HepG2 (cell line): ENCODE measurements around the gene TMEM120A. TPM values are rescaled to one million over a fixed set of nuclear protein-coding genes. Genes with fewer than 3 reads are reported as not detected.

Experiments
- ATAC-seq: fragments of 200-7000 bp; cut with Tn5 transposase; 3 replicates; pipeline ENCODE4 v1.9.1; 2020; ENCODE audit warnings: mild to moderate bottlenecking, moderate library complexity
- BruUV-seq: library from RNA; stranded (reverse); fragments of 400-500 nt; replicated peaks from 2 replicates; lab custom pipeline; 2021; lab: Mats Ljungman, UMichigan
- CTCF ChIA-PET: fragments of 300-600 bp; formaldehyde crosslinking; extraction: SDS; loops from one replicate; lab custom pipeline; 2021; ENCODE audit warnings: low total read pairs, inconsistent platforms, low intra/inter-chr PET ratio; lab: Yijun Ruan, JAX
- POLR2A ChIA-PET: fragments of 350-600 bp; sonication (Branson Sonifier 250); formaldehyde crosslinking; loops from one replicate; lab custom pipeline; 2020; ENCODE audit warnings: antibody characterized with exemption, inconsistent platforms; lab: Yijun Ruan, JAX
- DNase-seq: peaks from one replicate; pipeline ENCODE4 v3.0.0-alpha.2; 2015; ENCODE audit warnings: low spot score
- FAIRE-seq: peaks from 3 replicates; lab custom pipeline; 2011; peaks lifted over from hg19 to GRCh38; lab: Jason Lieb, UNC
- H2AFZ ChIP-seq: one replicate; pipeline ENCODE4 v1.6.1; 2011; ENCODE audit warnings: low read length, inconsistent platforms
- H3K27ac ChIP-seq: fragments of 300-600 bp; 3 replicates; pipeline ENCODE4 v1.8.0; 2011; ENCODE audit warnings: mixed run types, mild to moderate bottlenecking, mixed read lengths, low read length, inconsistent platforms; ENCODE audit not compliant: insufficient read depth; ENCODE audit errors: extremely low read length
- H3K27me3 ChIP-seq, 2 experiments: fragments of 200-600 bp in 1 of 2; 2 replicates in 1 of 2; 3 replicates in 1 of 2; pipeline versions ENCODE4 v1.6.0 to v1.8.0; 2011; ENCODE audit warnings: low read length in 2 of 2, mild to moderate bottlenecking in 2 of 2, moderate library complexity in 2 of 2, inconsistent platforms in 1 of 2; ENCODE audit not compliant: insufficient read depth in 2 of 2, control insufficient read depth in 1 of 2
- H3K36me3 ChIP-seq, 2 experiments: fragments of 200-600 bp in 1 of 2; replicated peaks in 1 of 2; 2 replicates in 1 of 2; 3 replicates in 1 of 2; pipeline versions ENCODE4 v1.5.1 to v1.8.0; 2011; ENCODE audit warnings: low read length in 2 of 2, inconsistent platforms in 1 of 2; ENCODE audit not compliant: insufficient read depth in 2 of 2, control insufficient read depth in 1 of 2
- H3K4me1 ChIP-seq: 2 replicates; pipeline ENCODE4 v1.5.1; 2012; ENCODE audit warnings: low read length, inconsistent platforms; ENCODE audit not compliant: insufficient read depth
- H3K4me2 ChIP-seq: 2 replicates; pipeline ENCODE4 v1.6.0; 2011; ENCODE audit warnings: low read depth, low read length, inconsistent platforms
- H3K4me3 ChIP-seq, 3 experiments: fragments of 200-600 bp in 1 of 3; sonication (generic), shearing (Covaris generic) in 1 of 3; replicated peaks in 1 of 3; 2 replicates each; pipeline ENCODE4 v1.5.1; 2011 to 2016; ENCODE audit warnings: low read length in 3 of 3, inconsistent platforms in 2 of 3, low read depth in 2 of 3, mild to moderate bottlenecking in 2 of 3, control low read depth in 1 of 3, mixed read lengths in 1 of 3; ENCODE audit not compliant: insufficient read depth in 1 of 3
- H3K79me2 ChIP-seq: one replicate; pipeline ENCODE4 v1.6.1; 2011; ENCODE audit warnings: low read length, inconsistent platforms; ENCODE audit not compliant: insufficient read depth
- H3K9ac ChIP-seq: 2 replicates; pipeline ENCODE4 v1.6.0; 2011; ENCODE audit warnings: mild to moderate bottlenecking, low read depth, low read length, inconsistent platforms; ENCODE audit not compliant: insufficient read depth
- H3K9me3 ChIP-seq: 2 replicates; pipeline ENCODE4 v1.5.1; 2012; ENCODE audit warnings: mild to moderate bottlenecking, low read length
- H4K20me1 ChIP-seq: 2 replicates; pipeline ENCODE4 v1.6.0; 2011; ENCODE audit warnings: inconsistent platforms, mild to moderate bottlenecking, low read length, moderate library complexity; ENCODE audit not compliant: insufficient read depth
- FOXO1 ChIP-seq: sonication (generic); formaldehyde crosslinking; IDR thresholded peaks from 2 replicates; pipeline ENCODE4 v1.4.0; 2020; ENCODE audit warnings: missing genetic modification reagents
- HNF4G ChIP-seq, 2 experiments: sonication (generic) in 1 of 2; formaldehyde crosslinking in 1 of 2; IDR thresholded peaks; 2 replicates each; pipeline versions ENCODE4 v1.4.0 to v1.6.1; 2011 to 2020; ENCODE audit warnings: borderline replicate concordance in 2 of 2, low read depth in 2 of 2, mild to moderate bottlenecking in 2 of 2, low read length in 1 of 2, missing genetic modification reagents in 1 of 2, moderate library complexity in 1 of 2
- LCORL ChIP-seq, 2 experiments: fragments of 450-650 bp in 1 of 2; sonication (generic) in 1 of 2; formaldehyde crosslinking in 1 of 2; IDR thresholded peaks; 2 replicates each; pipeline versions ENCODE4 v1.5.0 to v1.6.1; 2017 to 2020; ENCODE audit warnings: antibody characterized with exemption in 1 of 2, missing genetic modification reagents in 1 of 2
- PAF1 ChIP-seq: IDR thresholded peaks from 2 replicates; pipeline ENCODE4 v1.6.1; 2016; ENCODE audit warnings: missing genetic modification reagents, missing compliant biosample characterization
- POLR2AphosphoS5 ChIP-seq: IDR thresholded peaks from 2 replicates; pipeline ENCODE4 v1.6.1; 2012; ENCODE audit warnings: low read depth, low read length
- SALL1 ChIP-seq: sonication (generic); formaldehyde crosslinking; IDR thresholded peaks from 2 replicates; pipeline ENCODE4 v1.8.0; 2022; ENCODE audit warnings: mild to moderate bottlenecking, missing genetic modification reagents
- ZBTB10 ChIP-seq: sonication (generic); formaldehyde crosslinking; IDR thresholded peaks from 2 replicates; pipeline ENCODE4 v1.4.0; 2020; ENCODE audit warnings: missing genetic modification reagents, borderline replicate concordance
- ZNF557 ChIP-seq: sonication (generic); formaldehyde crosslinking; IDR thresholded peaks from 2 replicates; pipeline ENCODE4 v1.4.0; 2020; ENCODE audit warnings: missing genetic modification reagents
- ZNF577 ChIP-seq: sonication (generic); formaldehyde crosslinking; IDR thresholded peaks from 2 replicates; pipeline ENCODE4 v1.4.0; 2020; ENCODE audit warnings: mild to moderate bottlenecking, low read depth, missing genetic modification reagents, borderline replicate concordance
- ZNF629 ChIP-seq: sonication (generic); formaldehyde crosslinking; conservative IDR thresholded peaks from 2 replicates; pipeline ENCODE4 v1.5.0; 2020; ENCODE audit warnings: missing genetic modification reagents
- ZNF75D ChIP-seq: sonication (generic); formaldehyde crosslinking; IDR thresholded peaks from 2 replicates; pipeline ENCODE4 v1.8.1; 2023; ENCODE audit warnings: missing genetic modification reagents, mild to moderate bottlenecking, borderline replicate concordance
- WGBS: methylation state at CpG from one replicate; pipeline ENCODE4 v1.1.6; 2017; ENCODE audit warnings: low lambda C conversion rate; 5-methylcytosine and 5-hydroxymethylcytosine counted together
- in situ Hi-C: cut with HindIII; loops from 2 replicates; pipeline ENCODE4 v1.10.0; 2017; ENCODE audit warnings: low pct_unique_long_range_greater_than_20kb; ENCODE audit not compliant: extremely low pct_ligation_motif_present
- intact Hi-C: fragments of 100-400 bp; cut with micrococcal nuclease; formaldehyde crosslinking; loops from one replicate; pipeline ENCODE4 v1.10.0; 2022; ENCODE audit not compliant: unreplicated experiment
- polyA plus RNA-seq, 8 experiments: library from polyadenylated mRNA; depleted of rRNA in 3 of 8; stranded (reverse) in 7 of 8; unstranded in 1 of 8; fragments of >200 nt; fragmentation: Illumina TruSeq in 4 of 8; extraction: Trizol in 4 of 8; gene quantifications; 2 replicates each; pipeline versions ENCODE4 v1.2.1 to v1.2.3, GENCODE V29; 2011 to 2016; ENCODE audit warnings: low read depth in 4 of 8, missing spikeins in 1 of 8, mixed read lengths in 1 of 8; ENCODE audit not compliant: insufficient read depth in 1 of 8
- total RNA-seq, 5 experiments: library from RNA; depleted of rRNA; stranded (reverse); fragments of >200 nt; fragmentation: Illumina TruSeq; extraction: Trizol; gene quantifications; 2 replicates each; pipeline ENCODE4 v1.2.3, GENCODE V29; 2016; ENCODE audit warnings: low read depth in 1 of 5
- TF ChIP-seq, protein P1 (sequence below): sonication (generic); formaldehyde crosslinking; IDR thresholded peaks from 2 replicates; pipeline ENCODE4 v1.5.0; 2020; ENCODE audit warnings: mild to moderate bottlenecking, missing genetic modification reagents
- TF ChIP-seq, protein P2 (sequence below): sonication (generic); formaldehyde crosslinking; IDR thresholded peaks from 2 replicates; pipeline ENCODE4 v1.4.0; 2020; ENCODE audit warnings: missing genetic modification reagents
- TF ChIP-seq, protein P3 (sequence below): sonication (generic); formaldehyde crosslinking; IDR thresholded peaks from 2 replicates; pipeline ENCODE4 v1.5.0; 2020; ENCODE audit warnings: missing genetic modification reagents

Gene TMEM120A
- total and polyA plus RNA-seq, 2 of the 13 experiments (the other 11 are each of a cell fraction or from before 2014, with no cell fraction given) = 40.3 to 102 TPM

DNA sequence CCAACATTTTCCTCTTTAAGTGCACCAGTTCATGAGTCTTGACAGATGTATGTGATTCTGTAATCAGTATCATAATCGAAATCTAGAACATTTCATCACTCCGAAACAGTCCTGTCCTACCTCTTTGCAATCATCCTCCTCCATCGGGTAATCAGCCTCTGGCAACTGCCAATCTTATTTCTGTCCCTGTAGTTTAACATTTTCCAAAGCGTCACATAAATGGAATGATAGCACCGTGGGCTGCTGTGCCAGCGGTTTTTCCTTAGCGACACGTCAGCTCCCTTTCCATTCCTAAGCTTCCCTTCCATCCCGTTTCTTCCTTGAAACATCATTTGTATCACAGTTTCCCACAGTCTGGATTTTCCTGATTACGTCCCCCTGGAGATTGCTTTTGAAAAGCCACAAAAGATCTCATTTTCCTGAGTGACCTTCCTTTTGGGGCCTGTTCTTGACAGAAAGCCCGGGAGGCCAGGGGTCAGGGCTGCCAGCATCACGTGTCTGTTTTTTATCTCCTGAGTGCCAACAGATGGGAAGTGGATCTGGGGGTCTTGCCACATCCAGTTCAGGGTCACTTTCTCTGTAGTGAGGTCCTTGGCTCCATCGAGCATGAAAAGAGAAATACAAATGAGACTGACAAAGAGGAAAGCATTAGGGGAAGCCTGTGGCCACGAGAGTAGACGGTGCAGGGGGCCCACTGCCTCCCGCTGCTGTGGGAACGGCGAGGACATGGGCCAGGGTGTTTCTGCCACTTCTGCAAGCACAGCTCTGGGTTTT, 31.6 kb downstream of the TMEM120A start:
- Histone ChIP-seq H3K27ac (peak overlapping the region; percentile 71), H3K4me1 (peaks cover 58% of the 10 kb centered on the region), H3K4me2 (no peak overlapping the region), H4K20me1 (peaks cover 55% of the 10 kb centered on the region), H2AFZ (no peak overlapping the region), H3K36me3 (peaks cover 29 to 84% of the 10 kb centered on the region in 2 experiments), H3K27me3 (no peaks in the 10 kb centered on the region), H3K9me3 (no peaks in the 10 kb centered on the region), H3K79me2 (peaks cover 70% of the 10 kb centered on the region), H3K4me3 (no peak overlapping the region), H3K9ac (peak overlapping the region; percentile 23; the same call in 1 of the 2 replicates)
- ATAC-seq (peak; percentile 64), FAIRE-seq (peak; percentile 62), DNase-seq (peak; percentile 79)
- BruUV-seq = no TSS peak
- in situ Hi-C loops (loop anchor here (5.0 kb wide), 1 partner anchor 85 kb away; the partner anchor contains the start of gene RHBDD2), intact Hi-C loops (loop anchor here (2.0 to 5.0 kb wide), 2 partner anchors 40 to 96 kb away; no protein-coding TSS in a partner anchor)
- ChIA-PET CTCF (no interaction called here), POLR2A (interaction anchor here (1.1 to 1.3 kb wide), 2 partner anchors 42 to 56 kb away, joined by 3 to 4 read pairs; no protein-coding TSS in a partner anchor)
- 54% methylated on average over 18 of the region's 18 CpGs for WGBS
- TF ChIP-seq, protein P1, sequence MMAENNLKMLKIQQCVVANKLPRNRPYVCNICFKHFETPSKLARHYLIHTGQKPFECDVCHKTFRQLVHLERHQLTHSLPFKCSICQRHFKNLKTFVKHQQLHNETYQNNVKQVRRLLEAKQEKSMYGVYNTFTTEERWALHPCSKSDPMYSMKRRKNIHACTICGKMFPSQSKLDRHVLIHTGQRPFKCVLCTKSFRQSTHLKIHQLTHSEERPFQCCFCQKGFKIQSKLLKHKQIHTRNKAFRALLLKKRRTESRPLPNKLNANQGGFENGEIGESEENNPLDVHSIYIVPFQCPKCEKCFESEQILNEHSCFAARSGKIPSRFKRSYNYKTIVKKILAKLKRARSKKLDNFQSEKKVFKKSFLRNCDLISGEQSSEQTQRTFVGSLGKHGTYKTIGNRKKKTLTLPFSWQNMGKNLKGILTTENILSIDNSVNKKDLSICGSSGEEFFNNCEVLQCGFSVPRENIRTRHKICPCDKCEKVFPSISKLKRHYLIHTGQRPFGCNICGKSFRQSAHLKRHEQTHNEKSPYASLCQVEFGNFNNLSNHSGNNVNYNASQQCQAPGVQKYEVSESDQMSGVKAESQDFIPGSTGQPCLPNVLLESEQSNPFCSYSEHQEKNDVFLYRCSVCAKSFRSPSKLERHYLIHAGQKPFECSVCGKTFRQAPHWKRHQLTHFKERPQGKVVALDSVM (CRISPR knock-in tag) = peak; percentile 49
- TF ChIP-seq ZBTB10 (CRISPR knock-in tag) = no peak
- no peak for TF ChIP-seq PAF1 (CRISPR knock-in tag)
- no peak for TF ChIP-seq ZNF577 (CRISPR knock-in tag)
- TF ChIP-seq ZNF557 = no peak
- no peak for TF ChIP-seq ZNF75D
- no peak for TF ChIP-seq POLR2AphosphoS5
- TF ChIP-seq SALL1 (CRISPR knock-in tag) = peak; percentile 93
- no peak for TF ChIP-seq ZNF629 (CRISPR knock-in tag)
- no peak for TF ChIP-seq LCORL (IDR thresholded peaks at IDR 0.05)
- 0 out of 2 replicates have a peak, but pooled peaks have one; percentile 34 for TF ChIP-seq LCORL (CRISPR knock-in tag; IDR thresholded peaks at IDR 0.05)
- TF ChIP-seq, protein P2, sequence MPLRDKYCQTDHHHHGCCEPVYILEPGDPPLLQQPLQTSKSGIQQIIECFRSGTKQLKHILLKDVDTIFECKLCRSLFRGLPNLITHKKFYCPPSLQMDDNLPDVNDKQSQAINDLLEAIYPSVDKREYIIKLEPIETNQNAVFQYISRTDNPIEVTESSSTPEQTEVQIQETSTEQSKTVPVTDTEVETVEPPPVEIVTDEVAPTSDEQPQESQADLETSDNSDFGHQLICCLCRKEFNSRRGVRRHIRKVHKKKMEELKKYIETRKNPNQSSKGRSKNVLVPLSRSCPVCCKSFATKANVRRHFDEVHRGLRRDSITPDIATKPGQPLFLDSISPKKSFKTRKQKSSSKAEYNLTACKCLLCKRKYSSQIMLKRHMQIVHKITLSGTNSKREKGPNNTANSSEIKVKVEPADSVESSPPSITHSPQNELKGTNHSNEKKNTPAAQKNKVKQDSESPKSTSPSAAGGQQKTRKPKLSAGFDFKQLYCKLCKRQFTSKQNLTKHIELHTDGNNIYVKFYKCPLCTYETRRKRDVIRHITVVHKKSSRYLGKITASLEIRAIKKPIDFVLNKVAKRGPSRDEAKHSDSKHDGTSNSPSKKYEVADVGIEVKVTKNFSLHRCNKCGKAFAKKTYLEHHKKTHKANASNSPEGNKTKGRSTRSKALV (CRISPR knock-in tag) = no peak
- TF ChIP-seq FOXO1 = peak; percentile 58
- peak; percentile 11; the same call in 1 of the 2 replicates for TF ChIP-seq HNF4G (IDR thresholded peaks at IDR 0.05; ENCODE audit: borderline replicate concordance, low read depth, low read length)
- TF ChIP-seq HNF4G (CRISPR knock-in tag; IDR thresholded peaks at IDR 0.05; ENCODE audit: borderline replicate concordance, low read depth) = peak; percentile 58; the same call in 1 of the 2 replicates
- TF ChIP-seq, protein P3, sequence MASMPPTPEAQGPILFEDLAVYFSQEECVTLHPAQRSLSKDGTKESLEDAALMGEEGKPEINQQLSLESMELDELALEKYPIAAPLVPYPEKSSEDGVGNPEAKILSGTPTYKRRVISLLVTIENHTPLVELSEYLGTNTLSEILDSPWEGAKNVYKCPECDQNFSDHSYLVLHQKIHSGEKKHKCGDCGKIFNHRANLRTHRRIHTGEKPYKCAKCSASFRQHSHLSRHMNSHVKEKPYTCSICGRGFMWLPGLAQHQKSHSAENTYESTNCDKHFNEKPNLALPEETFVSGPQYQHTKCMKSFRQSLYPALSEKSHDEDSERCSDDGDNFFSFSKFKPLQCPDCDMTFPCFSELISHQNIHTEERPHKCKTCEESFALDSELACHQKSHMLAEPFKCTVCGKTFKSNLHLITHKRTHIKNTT (CRISPR knock-in tag) = no peak
